HFF-Myc (cell line): ENCODE data around the gene RPP25.

Experiments
- DNase-seq: peaks from one replicate; pipeline ENCODE4 v3.0.0-alpha.2; 2011; ENCODE audit warnings: low read depth; ENCODE audit errors: extremely low read depth
- H3K4me3 ChIP-seq: replicated peaks from 2 replicates; pipeline ENCODE4 v1.5.1; 2011; ENCODE audit warnings: low read depth, mild to moderate bottlenecking, control low read depth, low read length
- TF ChIP-seq, protein P1 (sequence below): IDR thresholded peaks from 2 replicates; pipeline ENCODE4 v1.5.1; 2012; ENCODE audit warnings: mild to moderate bottlenecking, low read depth, low read length, control low read depth; ENCODE audit errors: missing control alignments

Gene RPP25

DNA sequence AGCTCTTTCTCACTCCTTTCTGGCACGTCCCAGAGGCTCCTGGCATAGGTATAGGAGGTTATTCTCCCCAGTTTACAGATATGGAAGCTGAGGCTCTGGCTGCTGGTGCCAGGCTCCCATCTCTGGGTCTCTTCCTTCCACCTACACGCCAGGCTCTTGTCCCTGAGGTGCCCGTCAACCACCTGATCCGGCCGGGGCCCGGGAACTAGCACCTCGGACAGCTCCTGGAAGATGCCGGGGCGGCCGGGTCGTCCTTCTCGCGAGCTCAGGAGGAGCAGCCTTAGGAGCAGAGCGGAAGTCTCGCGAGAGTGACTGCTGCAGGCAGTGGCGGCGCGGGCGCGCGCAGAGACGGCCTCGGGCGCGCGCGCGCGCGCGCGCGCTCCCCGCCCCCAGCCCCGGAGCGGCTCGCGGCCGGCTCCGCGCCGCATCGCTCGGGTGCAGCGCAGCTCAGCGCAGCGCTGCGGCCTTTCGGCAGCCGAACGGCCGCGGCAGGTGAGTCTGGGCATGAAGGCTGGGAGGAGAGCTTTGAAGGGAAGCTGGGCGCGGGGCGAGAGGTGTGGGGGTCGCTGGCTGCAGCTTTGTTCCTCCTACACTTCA lies 38.7 kb upstream of the RPP25 start, which contains the start of gene SCAMP5:
TSS of gene SCAMP5 (plus strand) at position 382 of the 597 bp plus-strand sequence. CDS start 16,277 bp downstream, outside the sequence.
- peak within 1 kb of the TSS; percentile 60 for H3K4me3 ChIP-seq
- TF ChIP-seq, protein P1, sequence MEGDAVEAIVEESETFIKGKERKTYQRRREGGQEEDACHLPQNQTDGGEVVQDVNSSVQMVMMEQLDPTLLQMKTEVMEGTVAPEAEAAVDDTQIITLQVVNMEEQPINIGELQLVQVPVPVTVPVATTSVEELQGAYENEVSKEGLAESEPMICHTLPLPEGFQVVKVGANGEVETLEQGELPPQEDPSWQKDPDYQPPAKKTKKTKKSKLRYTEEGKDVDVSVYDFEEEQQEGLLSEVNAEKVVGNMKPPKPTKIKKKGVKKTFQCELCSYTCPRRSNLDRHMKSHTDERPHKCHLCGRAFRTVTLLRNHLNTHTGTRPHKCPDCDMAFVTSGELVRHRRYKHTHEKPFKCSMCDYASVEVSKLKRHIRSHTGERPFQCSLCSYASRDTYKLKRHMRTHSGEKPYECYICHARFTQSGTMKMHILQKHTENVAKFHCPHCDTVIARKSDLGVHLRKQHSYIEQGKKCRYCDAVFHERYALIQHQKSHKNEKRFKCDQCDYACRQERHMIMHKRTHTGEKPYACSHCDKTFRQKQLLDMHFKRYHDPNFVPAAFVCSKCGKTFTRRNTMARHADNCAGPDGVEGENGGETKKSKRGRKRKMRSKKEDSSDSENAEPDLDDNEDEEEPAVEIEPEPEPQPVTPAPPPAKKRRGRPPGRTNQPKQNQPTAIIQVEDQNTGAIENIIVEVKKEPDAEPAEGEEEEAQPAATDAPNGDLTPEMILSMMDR = no peak
- peak; percentile 78 for DNase-seq

DNA sequence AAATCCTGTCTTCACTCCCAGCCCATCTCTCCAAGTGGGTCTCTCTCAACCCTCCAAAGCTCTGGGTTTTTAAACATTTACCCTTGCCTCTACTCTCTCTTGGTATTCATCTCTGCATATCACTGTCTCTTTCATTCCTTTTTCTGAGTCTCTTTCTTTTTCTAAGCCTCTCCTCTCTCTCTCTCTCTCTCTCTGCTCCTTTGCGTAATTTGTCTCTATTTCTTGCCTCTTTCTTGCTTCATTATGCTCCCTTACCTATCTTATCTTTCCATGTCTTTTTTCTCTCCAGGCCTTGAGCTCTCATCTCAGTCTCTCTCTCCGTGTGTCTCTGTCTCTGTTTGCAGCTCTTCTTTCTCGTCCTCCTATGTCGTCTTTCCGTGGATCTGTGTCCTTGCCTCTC lies 38.1 kb upstream of the RPP25 start:
- TF ChIP-seq, protein P1 = no peak
- DNase-seq = no peak
- no peak overlapping the region for H3K4me3 ChIP-seq

DNA sequence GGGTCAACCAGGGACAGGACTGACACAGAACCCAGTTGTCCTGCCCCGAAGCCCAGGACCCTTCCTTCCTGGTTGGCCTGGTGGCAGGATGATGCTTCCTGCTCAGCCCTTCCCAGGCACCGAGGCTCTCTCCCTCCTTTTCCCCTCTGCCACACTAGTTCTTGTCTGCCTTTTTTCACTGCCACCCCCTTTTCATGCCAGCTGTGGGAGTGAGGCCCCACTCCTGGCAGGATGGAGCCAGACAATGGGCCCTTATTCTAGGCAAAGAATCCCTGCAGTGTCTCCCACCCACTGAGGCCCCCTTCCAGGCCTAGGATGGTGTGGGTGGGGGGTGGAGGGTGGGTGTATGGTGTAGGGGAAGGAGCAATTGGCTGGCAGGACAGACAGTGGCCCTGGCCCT lies 37.7 kb upstream of the RPP25 start:
- TF ChIP-seq, protein P1 = no peak
- no peak overlapping the region for H3K4me3 ChIP-seq
- DNase-seq = no peak

DNA sequence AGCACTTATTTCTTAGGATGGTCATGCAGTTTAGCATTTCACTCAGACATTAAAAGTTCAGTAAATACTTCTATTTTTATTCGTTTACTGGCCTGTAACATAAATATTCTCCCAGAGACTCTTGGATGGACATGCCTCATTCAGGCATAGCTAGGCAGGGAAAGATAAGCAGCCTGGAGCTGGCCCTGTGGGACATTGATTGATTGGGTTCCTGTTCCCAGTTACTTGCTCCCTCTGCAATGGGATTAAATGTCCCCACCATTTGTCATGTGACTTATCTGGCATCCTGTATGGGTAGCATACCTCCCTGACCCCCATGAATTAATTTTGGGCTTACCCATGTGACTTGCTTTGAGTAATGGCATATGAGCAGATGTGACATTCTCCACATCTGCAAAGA lies 36.0 kb upstream of the RPP25 start:
- no peak overlapping the region for H3K4me3 ChIP-seq
- DNase-seq = no peak
- TF ChIP-seq, protein P1 = no peak

DNA sequence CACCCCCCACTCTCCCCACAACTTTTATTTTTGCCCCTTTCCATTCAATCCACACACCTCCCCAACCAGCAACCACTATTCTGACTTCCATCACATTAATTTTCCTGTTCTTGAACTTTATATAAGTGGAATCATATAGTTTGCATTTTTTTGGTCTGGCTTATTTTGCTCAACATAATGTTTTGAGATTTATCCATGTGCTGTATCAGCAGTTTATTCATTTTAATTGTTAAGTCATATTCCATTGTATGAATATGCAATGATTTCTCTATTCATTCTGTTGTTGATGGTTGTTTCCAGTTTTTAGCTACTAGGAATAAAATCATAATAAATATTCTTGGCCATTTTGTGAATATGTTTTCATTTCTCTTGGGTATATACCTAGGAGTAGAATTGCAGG lies 33.0 kb upstream of the RPP25 start:
- TF ChIP-seq, protein P1 = no peak
- no peak for DNase-seq
- no peak overlapping the region for H3K4me3 ChIP-seq

DNA sequence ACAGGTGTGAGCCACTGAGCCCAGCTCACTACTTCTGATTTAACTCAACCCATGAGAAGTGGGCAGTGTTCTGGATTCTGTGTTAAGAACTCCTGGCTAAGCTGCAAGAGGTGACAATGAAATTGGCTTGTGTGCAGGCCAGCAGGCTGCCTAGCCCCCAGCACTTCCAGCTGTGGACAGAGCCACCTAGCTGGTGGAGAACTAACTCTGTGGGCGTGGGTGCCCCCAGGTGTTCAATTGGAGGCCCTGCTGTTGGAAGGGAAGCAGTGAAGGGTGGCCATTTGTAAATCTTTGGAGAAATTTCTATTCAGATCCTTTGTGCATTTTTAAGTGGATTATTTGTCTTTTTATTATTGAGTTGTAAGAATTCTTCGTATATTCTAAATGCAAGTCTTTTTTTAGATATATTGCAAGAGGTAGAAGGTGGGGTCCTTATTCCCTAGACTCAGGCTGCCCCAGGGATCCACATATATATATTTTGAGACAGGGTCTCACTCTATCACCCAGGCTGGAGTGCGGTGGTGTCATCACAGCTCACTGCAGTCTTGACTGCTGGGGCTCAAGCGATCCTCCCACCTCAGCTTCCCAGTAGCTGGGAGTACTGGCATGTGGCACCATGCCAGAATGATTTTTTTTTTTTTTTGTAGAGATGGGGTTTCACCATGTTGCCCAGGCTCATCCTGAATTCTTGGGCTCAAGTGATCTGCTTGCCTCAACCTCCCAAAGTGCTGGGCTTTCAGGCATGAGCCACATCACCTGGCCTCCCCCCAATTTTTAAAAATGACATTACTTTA lies 31.6 kb upstream of the RPP25 start:
- no peak overlapping the region for H3K4me3 ChIP-seq
- DNase-seq = no peak
- TF ChIP-seq, protein P1 = peak; percentile 49
